SIG-M5 treated with dmso at 0.1 percent for 504 hours (cell line): Measurements from ENCODE around the gene SCAND1.
"Not testable (repeated sequence)": the region's sequence is repeated elsewhere in the genome, so short reads cannot be mapped to it uniquely, and the experiment has no call there.

Source experiments
- DNase-seq: peaks from one replicate; lab custom pipeline; 2025; ENCODE audit not compliant: unreplicated experiment; lab: John Stamatoyannopoulos, UW

The SCAND1 gene

GRCh38 chr20:35954200-35954906 is at the start of gene SCAND1:
Gene SCAND1 (minus strand): TSS chr20:35954502. CDS start chr20:35954284, 218 bp downstream.
- peak; percentile 97 for DNase-seq

- peak; percentile 78 for DNase-seq
Observed at GRCh38 chr20:36004045-36004444, 49.7 kb upstream of the SCAND1 start.

DNA sequence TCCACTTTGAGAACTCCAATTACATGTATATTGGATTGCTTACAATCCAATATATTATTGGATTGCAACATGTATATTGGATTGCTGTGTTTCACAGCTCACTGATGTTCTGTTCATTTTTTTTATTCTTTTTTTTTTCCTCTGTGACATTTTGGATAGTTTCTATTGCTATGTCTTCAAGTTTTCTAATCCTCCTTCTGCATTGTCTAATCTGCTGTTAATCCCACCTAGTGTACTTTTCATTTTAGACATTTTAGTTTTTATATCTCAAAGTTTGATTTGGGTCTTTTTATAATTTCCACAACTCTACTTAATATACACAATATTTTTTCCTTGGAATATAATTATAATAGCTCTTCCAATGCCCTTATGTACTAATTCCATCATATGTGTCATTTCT is 48.6 kb upstream of the SCAND1 start:
- DNase-seq, result no peak

DNA sequence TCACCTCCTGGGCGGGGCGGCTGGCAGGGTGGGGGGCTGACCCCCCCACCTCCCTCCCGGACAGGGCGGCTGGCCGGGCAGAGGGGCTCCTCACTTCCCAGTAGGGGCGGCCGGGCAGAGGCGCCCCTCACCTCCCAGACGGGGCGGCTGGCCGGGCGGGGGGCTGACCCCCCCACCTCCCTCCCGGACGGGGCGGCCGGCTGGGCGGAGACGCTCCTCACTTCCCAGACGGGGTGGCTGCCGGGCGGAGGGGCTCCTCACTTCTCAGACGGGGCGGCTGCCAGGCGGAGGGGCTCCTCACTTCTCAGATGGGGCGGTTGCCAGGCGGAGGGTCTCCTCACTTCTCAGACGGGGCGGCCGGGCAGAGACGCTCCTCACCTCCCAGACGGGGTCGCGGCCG is 47.0 kb upstream of the SCAND1 start:
- DNase-seq, result not testable (repeated sequence)

GRCh38 chr20:35996492-35996891 is 42.2 kb upstream of the SCAND1 start:
- not testable (repeated sequence) for DNase-seq

DNA sequence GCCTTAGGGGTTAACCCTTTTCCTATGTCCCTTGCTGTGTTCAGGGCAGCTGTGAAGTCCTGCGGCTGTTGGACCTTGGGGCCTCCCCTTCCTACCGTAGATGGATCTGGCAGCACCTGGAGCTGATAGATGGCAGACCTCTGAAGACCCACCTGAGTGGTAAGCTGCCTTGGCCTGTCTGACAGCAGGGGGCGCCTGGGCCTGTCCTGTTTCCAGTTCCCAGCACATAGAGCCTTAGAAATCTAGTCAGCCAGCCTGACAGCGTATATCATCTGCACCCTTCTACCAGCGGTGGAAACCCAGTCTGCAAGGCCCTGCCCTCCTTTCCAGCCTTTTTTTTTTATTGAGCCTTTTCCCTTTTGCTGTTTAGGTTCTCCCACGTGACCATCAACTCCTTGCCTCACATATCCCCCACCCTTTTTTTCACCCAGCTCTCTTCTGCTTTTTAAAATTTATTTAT is 40.7 kb upstream of the SCAND1 start:
- peak; percentile 71 for DNase-seq

DNA sequence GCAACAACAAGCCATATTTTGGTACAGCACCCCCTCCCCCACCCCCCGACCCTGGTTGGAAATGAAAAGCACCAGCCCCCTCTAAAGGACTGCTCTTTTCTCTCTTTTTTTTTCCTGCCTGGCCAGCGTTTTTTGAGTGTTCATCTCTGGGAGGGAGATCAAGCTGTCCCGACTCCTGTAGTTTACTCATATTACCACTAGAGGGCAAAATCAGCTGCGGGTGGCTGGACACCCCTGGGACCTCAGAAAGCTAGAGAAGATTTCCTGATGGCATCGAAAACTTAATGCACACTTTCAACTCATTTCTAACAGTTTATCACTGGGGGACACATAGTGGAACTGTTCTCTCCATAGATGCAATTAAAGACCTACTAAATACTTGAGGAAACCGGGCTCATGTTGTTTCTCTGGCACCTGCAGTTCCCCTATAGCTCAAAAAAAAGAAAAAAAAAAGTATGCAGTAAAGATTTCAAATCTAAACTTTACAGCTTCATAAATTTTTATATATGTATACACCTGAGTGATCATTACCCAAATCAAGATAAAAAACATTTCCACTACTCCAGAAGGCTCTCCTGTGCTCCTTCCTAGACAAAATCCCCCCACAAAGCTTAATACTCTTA is 38.5 kb upstream of the SCAND1 start:
- DNase-seq, result peak; percentile 73

- DNase-seq, result peak; percentile 49
Observed at GRCh38 chr20:35991142-35991771, 37.0 kb upstream of the SCAND1 start.

DNA sequence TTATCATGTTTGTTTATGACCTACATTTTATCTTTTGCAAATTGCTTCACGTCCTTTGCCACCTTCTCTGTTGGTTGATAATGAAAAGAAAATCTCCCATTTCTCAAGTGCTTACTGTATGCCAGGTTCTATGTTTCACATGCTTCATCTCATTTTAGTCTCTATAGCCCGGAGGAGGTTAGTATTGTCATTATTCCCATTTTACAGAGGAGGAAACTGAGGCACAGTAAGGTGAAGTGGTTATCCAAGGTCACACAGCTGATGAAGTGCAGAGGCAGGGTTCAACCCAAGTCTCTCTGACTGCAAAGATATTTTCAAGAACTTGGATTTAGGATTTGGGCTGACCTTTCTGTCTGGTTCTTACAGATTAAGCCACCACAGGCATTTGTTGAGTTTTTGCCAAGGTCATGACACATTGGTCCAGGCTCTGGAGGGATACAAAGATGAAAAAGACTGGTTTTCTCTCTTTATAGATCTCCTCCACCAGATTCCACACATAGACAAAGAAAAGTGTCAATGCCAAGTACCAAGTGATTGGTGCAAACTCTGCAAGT is 34.7 kb upstream of the SCAND1 start:
- no peak for DNase-seq

DNA sequence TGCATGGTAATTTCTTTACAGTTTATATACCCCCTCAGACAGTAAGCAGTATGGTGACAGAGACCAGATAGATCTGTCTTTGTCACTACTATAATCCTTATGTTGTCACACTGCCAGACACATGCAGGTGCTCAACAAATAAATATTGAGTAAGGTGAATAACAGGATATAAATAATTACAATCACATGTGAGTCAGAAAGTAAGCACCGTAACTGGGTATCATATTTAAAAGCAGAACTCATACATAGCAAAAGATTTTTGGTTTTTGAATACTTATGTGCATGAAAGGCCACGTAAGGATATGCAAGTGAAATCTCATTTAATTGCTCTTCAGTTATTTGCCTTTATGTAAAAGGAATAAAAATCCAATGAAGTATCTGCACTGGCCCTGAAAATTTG is 31.5 kb upstream of the SCAND1 start:
- no peak for DNase-seq

- no peak for DNase-seq
Observed at GRCh38 chr20:35984382-35984781, 30.1 kb upstream of the SCAND1 start.

DNA sequence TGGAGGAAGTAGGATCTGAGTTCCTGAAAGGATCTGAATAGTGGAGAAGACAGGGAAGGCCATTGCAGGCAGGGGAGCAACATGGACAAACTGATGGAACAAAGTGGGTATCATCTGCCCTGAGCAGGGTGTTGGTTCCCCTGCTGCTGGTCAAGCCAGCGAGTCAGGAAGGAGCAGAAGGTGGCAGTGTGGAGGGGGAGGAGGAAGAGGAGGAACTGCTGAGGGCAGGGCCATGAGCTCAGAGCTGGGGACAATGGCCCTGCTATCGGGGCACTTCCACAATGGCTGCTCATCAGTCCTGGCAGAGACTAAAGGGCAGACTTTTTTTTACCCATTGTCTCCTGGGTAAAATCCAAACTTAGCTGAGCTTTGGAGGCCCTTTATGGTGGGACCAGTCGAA is 27.7 kb upstream of the SCAND1 start:
- DNase-seq, result no peak

DNA sequence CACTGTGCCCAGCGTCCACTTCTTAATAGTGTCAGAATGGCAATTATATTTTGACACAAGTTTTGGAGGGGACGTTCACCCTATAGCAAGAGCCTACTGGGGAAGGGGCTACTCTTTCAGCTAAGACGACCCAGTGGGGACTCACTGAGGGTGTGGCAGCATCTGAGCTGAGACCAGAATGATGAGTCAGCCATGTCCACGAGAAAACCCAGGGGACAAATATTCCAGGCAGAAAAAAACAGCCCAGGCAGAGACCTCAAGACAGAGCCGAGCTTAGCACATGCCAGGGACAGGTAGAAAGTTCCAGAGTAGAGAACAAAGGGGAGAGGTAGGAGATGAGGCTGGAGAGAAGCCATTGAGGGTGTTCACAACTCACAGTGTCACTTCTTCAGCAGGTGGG is 25.2 kb upstream of the SCAND1 start:
- DNase-seq, result no peak

DNA sequence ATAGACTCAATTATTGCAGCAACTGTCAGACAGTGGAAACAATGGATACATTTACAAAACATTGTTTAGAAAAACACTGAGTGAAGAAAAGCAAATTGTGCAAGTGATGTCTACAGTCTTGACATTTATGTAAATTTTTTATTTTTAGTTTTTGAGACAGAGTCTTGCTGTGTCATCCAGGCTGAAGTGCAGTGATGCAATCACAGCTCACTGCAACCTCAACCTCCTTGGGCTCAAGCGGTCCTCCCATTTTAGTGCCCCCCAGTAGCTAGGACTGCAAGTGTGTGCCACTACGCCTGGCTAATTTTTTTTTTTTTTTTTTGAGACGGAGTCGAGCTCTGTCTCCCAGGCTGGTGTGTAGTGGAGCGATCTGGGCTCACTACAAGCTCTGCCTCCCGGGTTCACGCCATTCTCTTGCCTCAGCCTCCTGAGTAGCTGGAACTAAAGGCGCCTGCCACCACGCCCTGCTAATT is 23.8 kb upstream of the SCAND1 start:
- peak; percentile 74 for DNase-seq

- no peak for DNase-seq
Observed at GRCh38 chr20:35975576-35976373, 21.5 kb upstream of the SCAND1 start.

DNA sequence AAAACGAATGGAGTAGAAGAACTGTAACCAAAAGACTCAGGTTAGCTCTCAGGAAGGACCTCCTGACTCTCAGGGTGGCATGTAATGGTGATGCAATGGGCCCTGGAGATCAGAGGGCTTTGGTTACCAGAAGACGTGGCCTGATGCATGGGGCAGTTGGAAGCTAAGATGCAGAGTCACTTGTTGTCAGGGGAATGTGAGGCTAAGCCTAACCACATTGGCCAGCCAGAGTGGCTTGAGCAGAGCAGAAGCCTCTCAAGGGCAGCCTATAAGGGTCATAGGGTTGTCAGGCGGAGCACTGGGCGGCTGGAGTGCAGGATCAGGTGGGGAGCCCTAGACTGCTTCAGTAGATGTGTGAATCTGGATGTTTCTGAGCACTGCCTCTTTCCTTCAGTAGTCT is 20.0 kb upstream of the SCAND1 start:
- DNase-seq, result no peak

- DNase-seq, result no peak
Observed at GRCh38 chr20:35972462-35972861, 18.2 kb upstream of the SCAND1 start.

GRCh38 chr20:35971981-35972380 is 17.7 kb upstream of the SCAND1 start:
- DNase-seq, result no peak

DNA sequence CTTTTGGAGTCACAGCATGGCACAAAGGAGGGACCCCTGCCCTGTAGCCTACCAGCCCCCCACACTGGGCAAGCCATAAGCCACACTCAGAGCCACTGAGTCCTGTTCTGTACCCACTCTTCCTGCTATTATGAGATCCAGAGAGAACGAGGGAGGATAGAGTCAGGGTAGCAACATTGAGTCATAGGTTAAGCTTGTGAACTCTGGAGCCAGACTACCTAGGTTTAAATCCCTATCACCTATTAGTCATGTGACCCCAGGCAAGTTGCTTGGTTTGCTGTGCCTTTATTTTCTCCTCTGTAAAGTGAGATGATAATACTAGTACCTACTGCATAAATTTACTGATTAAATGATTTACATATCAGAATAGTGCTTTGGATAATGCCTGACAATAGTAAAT is 14.6 kb upstream of the SCAND1 start:
- no peak for DNase-seq

- DNase-seq, result no peak
Observed at GRCh38 chr20:35967979-35968640, 13.8 kb upstream of the SCAND1 start, which contains the start of gene CNBD2. Gene CNBD2 (plus strand): TSS chr20:35968590. CDS start chr20:35968763, 173 bp downstream.
